ENCODE data around the gene TMEM132C. TPM values are rescaled to one million over a fixed set of nuclear protein-coding genes. Genes with fewer than 3 reads are reported as not detected.

TMEM132C gene
- total and polyA plus RNA-seq, 3 donors from 2014 or later, result 2.9 to 5.5 (median 3.3) TPM

- H3K27me3 ChIP-seq, result no peaks in the 10 kb centered on the region
- no peak for DNase-seq
- 63 to 76% methylated on average over 7 of the region's 7 CpGs for WGBS, 2 donors
- H3K36me3 ChIP-seq (ENCODE audit: low read depth, missing control alignments), result no peaks in the 10 kb centered on the region
- intact Hi-C loops (cut with DNase I; ENCODE audit: low total_unique reads), result no loop called here
- H3K4me1 ChIP-seq, result no peaks in the 10 kb centered on the region
- H3K27ac ChIP-seq, result no peak overlapping the region
- TF ChIP-seq CTCF (IDR thresholded peaks at IDR 0.05) (no peak), POLR2A (IDR thresholded peaks at IDR 0.05) (no peak)
- H3K4me3 ChIP-seq, result no peak overlapping the region
- H3K9me3 ChIP-seq, result no peaks in the 10 kb centered on the region
Observed at GRCh38 chr12:128660532-128661225, 393.7 kb downstream of the TMEM132C start.

- Histone ChIP-seq H3K9me3 (no peaks in the 10 kb centered on the region), H3K27me3 (no peaks in the 10 kb centered on the region), H3K36me3 (ENCODE audit: low read depth, missing control alignments) (no peaks in the 10 kb centered on the region), H3K27ac (no peak overlapping the region), H3K4me3 (no peak overlapping the region), H3K4me1 (no peaks in the 10 kb centered on the region)
- 78 to 94% methylated on average over 3 of the region's 3 CpGs for WGBS, 2 donors
- TF ChIP-seq CTCF (IDR thresholded peaks at IDR 0.05), result no peak
- TF ChIP-seq POLR2A (IDR thresholded peaks at IDR 0.05), result no peak
- intact Hi-C loops (cut with DNase I; ENCODE audit: low total_unique reads), result no loop called here
- DNase-seq, result no peak
Observed at GRCh38 chr12:128661226-128661569, 394.2 kb downstream of the TMEM132C start.

- 50 to 52% methylated on average over 1 of the region's 1 CpG for WGBS, 2 donors
- intact Hi-C loops (cut with DNase I; ENCODE audit: low total_unique reads), result no loop called here
Observed at GRCh38 chr12:128662101-128662500, 395.1 kb downstream of the TMEM132C start.

GRCh38 chr12:128664501-128664900 lies 397.5 kb downstream of the TMEM132C start:
- Histone ChIP-seq H3K4me1 (no peaks in the 10 kb centered on the region), H3K27me3 (no peaks in the 10 kb centered on the region), H3K36me3 (ENCODE audit: low read depth, missing control alignments) (no peaks in the 10 kb centered on the region), H3K9me3 (no peaks in the 10 kb centered on the region), H3K4me3 (no peak overlapping the region), H3K27ac (no peak overlapping the region)
- intact Hi-C loops (cut with DNase I; ENCODE audit: low total_unique reads), result no loop called here
- DNase-seq, result no peak
- TF ChIP-seq POLR2A (IDR thresholded peaks at IDR 0.05) (no peak), CTCF (IDR thresholded peaks at IDR 0.05) (no peak)
- 64 to 66% methylated on average over 9 of the region's 9 CpGs for WGBS, 2 donors

More at GRCh38 chr12:128662101-128662500, 395.1 kb downstream of the TMEM132C start:
- Histone ChIP-seq H3K27me3 (no peaks in the 10 kb centered on the region), H3K27ac (no peak overlapping the region), H3K4me3 (no peak overlapping the region), H3K9me3 (no peaks in the 10 kb centered on the region), H3K4me1 (no peaks in the 10 kb centered on the region), H3K36me3 (ENCODE audit: low read depth, missing control alignments) (no peaks in the 10 kb centered on the region)
- DNase-seq, result no peak
- no peak for TF ChIP-seq POLR2A (IDR thresholded peaks at IDR 0.05)
- no peak for TF ChIP-seq CTCF (IDR thresholded peaks at IDR 0.05)

GRCh38 chr12:128667193-128667592 lies 400.2 kb downstream of the TMEM132C start:
- intact Hi-C loops (cut with DNase I; ENCODE audit: low total_unique reads), result no loop called here
- Histone ChIP-seq H3K4me1 (no peaks in the 10 kb centered on the region), H3K4me3 (no peak overlapping the region), H3K27me3 (no peaks in the 10 kb centered on the region), H3K36me3 (ENCODE audit: low read depth, missing control alignments) (no peaks in the 10 kb centered on the region), H3K9me3 (no peaks in the 10 kb centered on the region), H3K27ac (no peak overlapping the region)
- WGBS, 2 donors, result 81 to 88% methylated on average over 7 of the region's 7 CpGs
- TF ChIP-seq CTCF (IDR thresholded peaks at IDR 0.05) (no peak), POLR2A (IDR thresholded peaks at IDR 0.05) (no peak)
- no peak for DNase-seq
